Activated B cell treated with CpG ODN at 0.5 μM for 24 hours (primary cell): Measurements from ENCODE around the gene GALNT2. TPM values are rescaled to one million over a fixed set of nuclear protein-coding genes. Genes with fewer than 3 reads are reported as not detected.
A peak's percentile ranks its signal among the peaks of the same experiment; 100 is the strongest.

ENCODE experiments used
- ATAC-seq: fragments of 200-7000 bp; cut with Tn5 transposase; one replicate; pipeline ENCODE4 v1.10.0; 2021; ENCODE audit warnings: low read depth, mild to moderate bottlenecking, moderate library complexity
- CTCF ChIA-PET: fragments of 350-600 bp; sonication (Branson Sonifier 250); formaldehyde crosslinking; loops from one replicate; lab custom pipeline; 2021; ENCODE audit warnings: antibody characterized with exemption; lab: Charles Lee
- POLR2A ChIA-PET: fragments of 350-600 bp; sonication (Branson Sonifier 250); formaldehyde crosslinking; loops from one replicate; lab custom pipeline; 2021; ENCODE audit warnings: antibody characterized with exemption; lab: Charles Lee
- DNase-seq: peaks from one replicate; pipeline ENCODE4 v3.0.0; 2022
- H3K27ac Mint-ChIP-seq: one replicate; pipeline ENCODE4 v1.8.0; 2020; ENCODE audit warnings: mixed read lengths
- H3K27me3 Mint-ChIP-seq: one replicate; pipeline ENCODE4 v1.8.0; 2021; ENCODE audit warnings: mixed read lengths
- H3K36me3 Mint-ChIP-seq: one replicate; pipeline ENCODE4 v1.8.0; 2021; ENCODE audit warnings: low read depth, mixed read lengths
- H3K4me1 Mint-ChIP-seq: one replicate; pipeline ENCODE4 v1.8.0; 2021; ENCODE audit warnings: mixed read lengths
- H3K4me3 Mint-ChIP-seq: one replicate; pipeline ENCODE4 v1.8.0; 2020; ENCODE audit warnings: mild to moderate bottlenecking, mixed read lengths
- H3K9me3 Mint-ChIP-seq: one replicate; pipeline ENCODE4 v1.8.0; 2020; ENCODE audit warnings: mixed read lengths
- intact Hi-C: fragments of 100-400 bp; cut with micrococcal nuclease; formaldehyde crosslinking; loops from one replicate; pipeline ENCODE4 v1.15.1; 2024
- total RNA-seq: library from RNA; stranded (reverse); gene quantifications from 2 replicates; pipeline ENCODE4 v1.2.3, GENCODE V29; 2022
- TF ChIP-seq, protein P1 (sequence below): fragments of 200-600 bp; IDR thresholded peaks from one replicate; pipeline ENCODE4 v1.8.0; 2022; ENCODE audit warnings: antibody characterized with exemption, mild to moderate bottlenecking

The GALNT2 gene
- total RNA-seq, 1 donor from 2014 or later, result 108 TPM

DNA sequence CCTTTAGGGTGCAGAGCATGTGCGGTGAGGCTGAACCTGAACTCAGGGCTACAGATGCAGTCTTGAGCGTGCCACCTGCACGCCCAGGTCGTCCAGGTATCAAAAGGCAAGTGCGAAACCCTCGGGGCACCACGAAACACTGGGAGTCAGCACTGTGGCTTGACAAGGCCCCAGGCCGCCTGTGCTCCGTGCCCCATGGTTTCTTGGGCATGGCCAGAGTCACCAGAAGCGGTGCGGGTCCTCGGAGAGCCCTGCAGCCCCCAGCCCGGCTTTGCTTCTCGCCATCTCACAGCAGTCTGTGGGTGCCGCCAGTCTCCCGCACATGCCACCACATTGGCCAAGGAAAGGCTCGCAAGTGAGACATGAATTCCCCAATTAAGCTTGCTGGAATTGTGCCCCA, 241.8 kb downstream of the GALNT2 start:
- Mint-ChIP-seq H3K36me3 (no peaks in the 10 kb centered on the region), H3K27ac (no peak overlapping the region), H3K27me3 (peaks cover 4% of the 10 kb centered on the region), H3K9me3 (no peaks in the 10 kb centered on the region), H3K4me1 (peaks cover 25% of the 10 kb centered on the region), H3K4me3 (no peak overlapping the region)
- ATAC-seq, result no peak
- ChIA-PET CTCF (interaction anchor here (2.3 to 11.6 kb wide), 2 partner anchors 594 to 648 kb away, joined by 11 to 116 read pairs; no protein-coding TSS in a partner anchor), POLR2A (no interaction called here)
- TF ChIP-seq, protein P1, sequence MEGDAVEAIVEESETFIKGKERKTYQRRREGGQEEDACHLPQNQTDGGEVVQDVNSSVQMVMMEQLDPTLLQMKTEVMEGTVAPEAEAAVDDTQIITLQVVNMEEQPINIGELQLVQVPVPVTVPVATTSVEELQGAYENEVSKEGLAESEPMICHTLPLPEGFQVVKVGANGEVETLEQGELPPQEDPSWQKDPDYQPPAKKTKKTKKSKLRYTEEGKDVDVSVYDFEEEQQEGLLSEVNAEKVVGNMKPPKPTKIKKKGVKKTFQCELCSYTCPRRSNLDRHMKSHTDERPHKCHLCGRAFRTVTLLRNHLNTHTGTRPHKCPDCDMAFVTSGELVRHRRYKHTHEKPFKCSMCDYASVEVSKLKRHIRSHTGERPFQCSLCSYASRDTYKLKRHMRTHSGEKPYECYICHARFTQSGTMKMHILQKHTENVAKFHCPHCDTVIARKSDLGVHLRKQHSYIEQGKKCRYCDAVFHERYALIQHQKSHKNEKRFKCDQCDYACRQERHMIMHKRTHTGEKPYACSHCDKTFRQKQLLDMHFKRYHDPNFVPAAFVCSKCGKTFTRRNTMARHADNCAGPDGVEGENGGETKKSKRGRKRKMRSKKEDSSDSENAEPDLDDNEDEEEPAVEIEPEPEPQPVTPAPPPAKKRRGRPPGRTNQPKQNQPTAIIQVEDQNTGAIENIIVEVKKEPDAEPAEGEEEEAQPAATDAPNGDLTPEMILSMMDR, result no peak
- no peak for DNase-seq
- intact Hi-C loops, result loop anchor here (5.0 to 10.0 kb wide), 2 partner anchors 37 to 464 kb away; no protein-coding TSS in a partner anchor

GRCh38 chr1:230309646-230310177, 242.7 kb downstream of the GALNT2 start:
- TF ChIP-seq, protein P1, result no peak
- Mint-ChIP-seq H3K36me3 (no peaks in the 10 kb centered on the region), H3K4me3 (no peak overlapping the region), H3K4me1 (peaks cover 19% of the 10 kb centered on the region), H3K27ac (no peak overlapping the region), H3K9me3 (no peaks in the 10 kb centered on the region), H3K27me3 (peaks cover 4% of the 10 kb centered on the region)
- ChIA-PET CTCF (interaction anchor here (0.7 to 11.6 kb wide), 4 partner anchors 9 to 649 kb away, joined by 3 to 116 read pairs (median 7); no protein-coding TSS in a partner anchor), POLR2A (no interaction called here)
- intact Hi-C loops, result loop anchor here (1.0 to 10.0 kb wide), 9 partner anchors 37 to 1647 kb away; partner anchors contain the start of gene ABCB10
- ATAC-seq (no peak), DNase-seq (no peak)

DNA sequence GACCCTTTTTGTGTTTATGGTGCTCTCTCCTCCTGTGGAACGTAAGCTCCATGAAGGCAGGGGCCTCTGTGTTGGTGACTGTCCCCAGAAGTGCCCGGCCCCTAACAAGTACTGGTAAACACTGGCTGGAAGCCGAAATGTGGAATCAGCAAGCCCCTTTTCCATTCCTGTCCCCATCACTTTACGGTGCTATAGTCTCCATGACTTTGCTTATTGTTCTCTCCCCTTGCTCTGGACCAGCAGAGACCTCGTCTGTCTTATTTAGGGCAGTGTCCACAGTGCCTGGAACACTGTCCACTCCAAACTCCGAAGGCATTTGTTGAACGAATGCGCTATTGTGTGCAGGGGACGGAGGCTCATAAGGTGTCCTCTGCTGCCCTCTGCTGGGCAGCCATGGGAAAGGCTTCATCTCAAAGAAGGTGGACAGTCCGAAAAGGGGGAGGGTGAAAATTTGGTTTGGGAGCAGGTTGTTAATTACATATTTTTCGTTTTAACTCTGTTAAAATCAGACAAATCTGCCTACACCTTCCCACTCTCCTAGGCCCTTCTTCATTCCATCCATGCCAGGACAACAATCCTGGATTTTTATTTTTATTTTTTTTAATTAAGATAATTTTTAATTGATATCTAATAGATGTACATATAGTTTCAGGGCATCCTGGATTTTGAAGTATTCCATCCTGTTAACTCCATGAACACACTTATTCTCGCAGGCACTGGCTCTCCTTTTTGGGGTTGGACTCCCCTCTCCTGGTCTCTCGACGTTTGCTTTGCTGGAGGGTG, 243.5 kb downstream of the GALNT2 start:
- intact Hi-C loops, result loop anchor here (1.0 to 5.0 kb wide), 7 partner anchors 338 to 1648 kb away; partner anchors contain the start of gene ABCB10
- Mint-ChIP-seq H3K27ac (no peak overlapping the region), H3K27me3 (peaks cover 4% of the 10 kb centered on the region), H3K4me1 (peaks cover 17% of the 10 kb centered on the region), H3K9me3 (no peaks in the 10 kb centered on the region), H3K4me3 (no peak overlapping the region), H3K36me3 (no peaks in the 10 kb centered on the region)
- ATAC-seq (peak; percentile 80), DNase-seq (peak; percentile 64)
- ChIA-PET POLR2A (no interaction called here), CTCF (interaction anchor here (0.6 to 11.6 kb wide), 5 partner anchors 9 to 649 kb away, joined by 3 to 116 read pairs (median 3); no protein-coding TSS in a partner anchor)
- TF ChIP-seq, protein P1, result peak; percentile 89

GRCh38 chr1:230312676-230313075, 245.6 kb downstream of the GALNT2 start:
- Mint-ChIP-seq H3K27ac (no peak overlapping the region), H3K9me3 (no peaks in the 10 kb centered on the region), H3K27me3 (peaks cover 4% of the 10 kb centered on the region), H3K36me3 (no peaks in the 10 kb centered on the region), H3K4me1 (peaks cover 3% of the 10 kb centered on the region), H3K4me3 (no peak overlapping the region)
- intact Hi-C loops, result loop anchor here (5.0 kb wide), 2 partner anchors 755 to 1650 kb away; partner anchors contain the start of gene ABCB10
- DNase-seq, result no peak
- POLR2A ChIA-PET, result no interaction called here
- TF ChIP-seq, protein P1, result no peak
- CTCF ChIA-PET, result interaction anchor here (11.6 kb wide), 1 partner anchor 651 kb away, joined by 116 read pairs; no protein-coding TSS in a partner anchor
- no peak for ATAC-seq
